COR-L47 (cell line): Measurements from ENCODE around the gene ADAMTS14.

Experiments
- DNase-seq: peaks from one replicate; lab custom pipeline; 2025; lab: John Stamatoyannopoulos, UW

The ADAMTS14 gene

GRCh38 chr10:70674560-70675495 is 2.5 kb downstream of the ADAMTS14 start:
- no peak for DNase-seq

GRCh38 chr10:70675496-70676161 is 3.3 kb downstream of the ADAMTS14 start:
- DNase-seq, result no peak

GRCh38 chr10:70676511-70676910 is 4.2 kb downstream of the ADAMTS14 start:
- no peak for DNase-seq

- DNase-seq, result no peak
These were observed 4.7 kb downstream of the ADAMTS14 start for GRCh38 chr10:70677016-70677415.

- no peak for DNase-seq
These were observed 5.4 kb downstream of the ADAMTS14 start for GRCh38 chr10:70677620-70678249.

GRCh38 chr10:70678250-70678635 is 5.9 kb downstream of the ADAMTS14 start:
- DNase-seq, result no peak

GRCh38 chr10:70678757-70679489 is 6.6 kb downstream of the ADAMTS14 start:
- DNase-seq, result no peak

GRCh38 chr10:70679498-70679897 is 7.2 kb downstream of the ADAMTS14 start:
- DNase-seq, result no peak

- no peak for DNase-seq
These were observed 8.8 kb downstream of the ADAMTS14 start for GRCh38 chr10:70680899-70681730.

- DNase-seq, result no peak
These were observed 9.4 kb downstream of the ADAMTS14 start for GRCh38 chr10:70681731-70682005.

- DNase-seq, result no peak
These were observed 10.8 kb downstream of the ADAMTS14 start for GRCh38 chr10:70682920-70683600.

- no peak for DNase-seq
These were observed 11.3 kb downstream of the ADAMTS14 start for GRCh38 chr10:70683601-70683934.

- DNase-seq, result no peak
These were observed 11.6 kb downstream of the ADAMTS14 start for GRCh38 chr10:70683940-70684339.

GRCh38 chr10:70684374-70684773 is 12.1 kb downstream of the ADAMTS14 start:
- no peak for DNase-seq

GRCh38 chr10:70684839-70685454 is 12.6 kb downstream of the ADAMTS14 start:
- DNase-seq, result no peak

GRCh38 chr10:70685455-70685911 is 13.2 kb downstream of the ADAMTS14 start:
- no peak for DNase-seq

GRCh38 chr10:70688828-70689227 is 16.5 kb downstream of the ADAMTS14 start:
- no peak for DNase-seq

GRCh38 chr10:70689661-70690060 is 17.4 kb downstream of the ADAMTS14 start:
- DNase-seq, result no peak

- no peak for DNase-seq
These were observed 18.3 kb downstream of the ADAMTS14 start for GRCh38 chr10:70690589-70690988.

GRCh38 chr10:70691611-70692010 is 19.3 kb downstream of the ADAMTS14 start:
- no peak for DNase-seq
